CD4-positive, alpha-beta T cell treated with Interleukin-4 for 1 hour (primary cell): Measurements from ENCODE around the gene SLC7A10.
"Not testable (repeated sequence)": the region's sequence is repeated elsewhere in the genome, so short reads cannot be mapped to it uniquely, and the experiment has no call there.

ENCODE experiments used
- DNase-seq, 2 donors: peaks; one replicate each; pipeline ENCODE4 v3.0.0-alpha.2; 2020 to 2022

The SLC7A10 gene

DNA sequence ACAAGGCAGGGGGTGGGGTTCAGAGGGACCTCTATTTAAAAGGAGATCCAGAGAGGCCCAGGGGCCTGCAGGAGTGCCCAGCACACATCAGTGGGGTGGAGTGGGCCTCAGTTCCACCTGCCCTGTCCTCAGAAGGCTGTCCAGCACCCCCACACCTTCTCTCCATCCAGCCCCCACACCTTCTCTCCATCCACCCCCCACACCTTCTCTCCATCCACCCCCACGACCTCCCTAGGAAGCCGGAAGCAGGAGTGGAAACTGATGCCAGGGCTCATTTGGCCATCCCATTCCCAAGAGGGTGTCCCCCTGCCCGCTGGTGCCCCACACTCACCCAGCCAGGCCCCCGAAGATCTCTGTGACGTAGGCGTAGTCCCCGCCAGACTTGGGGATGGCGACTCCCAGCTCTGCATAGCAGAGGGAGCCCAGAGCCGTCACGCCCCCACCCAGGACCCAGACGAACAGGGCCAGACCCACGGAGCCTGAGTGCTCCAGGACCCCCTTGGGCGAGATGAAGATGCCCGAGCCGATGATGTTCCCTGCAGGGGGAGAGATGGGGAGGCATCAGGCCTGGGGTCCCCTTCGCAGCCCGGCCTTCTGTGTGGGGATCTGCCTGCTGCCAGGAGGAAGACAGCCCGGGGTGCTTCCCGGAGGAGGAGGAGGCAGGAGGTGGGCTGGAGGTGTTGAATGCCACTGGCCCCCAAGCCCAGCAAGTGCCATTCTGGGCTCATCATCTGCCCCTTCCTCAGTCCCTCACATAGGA lies 10.0 kb downstream of the SLC7A10 start:
- no peak for DNase-seq

DNA sequence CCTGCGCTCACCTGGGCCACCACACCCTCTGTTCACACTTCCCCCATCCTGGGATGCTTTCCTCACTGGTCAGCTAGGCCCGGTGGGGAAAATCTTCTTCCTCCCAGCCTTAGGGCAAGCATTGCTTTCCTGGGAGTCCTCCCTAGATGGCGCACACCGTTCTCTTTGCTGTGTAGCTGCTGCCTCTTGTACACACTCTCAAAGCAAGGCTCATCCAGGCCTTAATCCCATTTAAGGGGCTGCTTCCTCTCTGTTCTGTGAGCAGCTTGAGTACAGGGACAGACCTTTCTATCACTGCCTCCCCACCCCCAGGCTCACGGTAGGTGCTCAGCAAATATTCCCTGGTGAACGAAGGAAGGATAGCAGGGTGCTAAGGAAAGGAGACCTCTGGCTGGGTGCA lies 11.1 kb downstream of the SLC7A10 start:
- DNase-seq, result no peak

DNA sequence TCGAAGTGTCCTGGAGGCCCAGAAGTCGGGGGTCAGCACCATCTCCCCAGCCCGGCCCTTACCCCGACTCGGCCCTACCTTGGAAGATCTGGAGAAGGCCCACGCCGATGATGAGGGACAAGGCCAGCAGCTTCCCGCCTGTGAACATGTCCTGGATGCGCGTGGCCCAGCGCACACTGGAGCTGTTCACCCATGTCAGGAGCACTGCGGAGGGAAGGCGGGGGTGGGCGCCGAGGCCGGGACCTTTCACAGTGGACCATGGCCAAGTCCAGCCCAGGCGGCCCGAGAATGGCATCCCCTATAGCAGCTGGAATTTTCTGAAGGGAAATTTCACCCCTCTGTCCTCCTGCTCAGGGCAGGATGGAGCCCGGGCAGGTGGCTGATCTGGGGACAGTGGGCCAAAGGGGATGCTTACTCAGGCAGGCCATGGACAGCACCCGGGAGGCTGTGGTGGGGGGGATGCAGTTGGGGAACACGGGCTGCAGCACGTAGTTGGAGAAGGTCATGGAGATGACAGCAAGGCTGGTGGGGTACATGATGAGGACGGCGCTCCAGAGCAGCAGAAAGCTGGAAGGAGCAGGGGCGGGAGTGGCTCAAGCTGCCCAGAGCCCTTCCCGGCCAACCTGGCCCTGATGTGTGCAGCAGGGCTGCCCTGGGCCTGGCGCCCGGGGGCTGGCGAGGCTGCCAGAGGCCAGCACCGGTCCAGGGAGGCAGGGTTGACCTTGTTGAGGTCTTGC lies 13.0 kb downstream of the SLC7A10 start:
- DNase-seq, result no peak

DNA sequence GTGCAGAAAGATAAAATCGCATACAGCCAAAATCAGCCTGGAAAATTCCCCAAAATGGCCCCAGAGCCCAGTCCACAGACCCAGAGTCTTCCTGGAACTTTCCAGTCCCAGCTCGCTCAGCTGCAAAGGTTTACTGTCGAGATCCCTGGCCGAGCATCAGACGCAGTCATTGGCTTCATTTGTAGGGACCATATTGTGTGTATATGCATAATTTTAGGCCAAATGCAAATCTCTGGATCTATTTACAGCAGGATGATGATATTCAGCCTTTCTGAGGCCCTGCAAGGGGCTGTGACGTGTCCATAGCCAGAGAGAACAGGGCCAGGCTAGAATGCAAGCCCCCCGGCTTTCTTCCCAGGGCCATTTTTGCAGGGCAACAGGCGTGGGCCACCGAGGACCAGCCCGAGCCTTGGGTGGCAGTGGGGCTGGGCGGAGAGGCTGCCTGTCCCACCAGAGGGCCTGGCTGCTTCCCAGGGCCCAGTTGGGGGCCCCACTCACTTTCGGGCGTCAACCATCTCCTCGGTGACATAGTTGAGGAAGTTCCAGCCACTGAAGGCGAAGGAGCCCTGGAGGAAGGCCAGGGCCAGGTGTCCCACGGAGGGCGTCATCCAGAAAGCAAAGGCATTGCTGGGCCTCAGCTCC lies 13.7 kb downstream of the SLC7A10 start:
- no peak for DNase-seq

DNA sequence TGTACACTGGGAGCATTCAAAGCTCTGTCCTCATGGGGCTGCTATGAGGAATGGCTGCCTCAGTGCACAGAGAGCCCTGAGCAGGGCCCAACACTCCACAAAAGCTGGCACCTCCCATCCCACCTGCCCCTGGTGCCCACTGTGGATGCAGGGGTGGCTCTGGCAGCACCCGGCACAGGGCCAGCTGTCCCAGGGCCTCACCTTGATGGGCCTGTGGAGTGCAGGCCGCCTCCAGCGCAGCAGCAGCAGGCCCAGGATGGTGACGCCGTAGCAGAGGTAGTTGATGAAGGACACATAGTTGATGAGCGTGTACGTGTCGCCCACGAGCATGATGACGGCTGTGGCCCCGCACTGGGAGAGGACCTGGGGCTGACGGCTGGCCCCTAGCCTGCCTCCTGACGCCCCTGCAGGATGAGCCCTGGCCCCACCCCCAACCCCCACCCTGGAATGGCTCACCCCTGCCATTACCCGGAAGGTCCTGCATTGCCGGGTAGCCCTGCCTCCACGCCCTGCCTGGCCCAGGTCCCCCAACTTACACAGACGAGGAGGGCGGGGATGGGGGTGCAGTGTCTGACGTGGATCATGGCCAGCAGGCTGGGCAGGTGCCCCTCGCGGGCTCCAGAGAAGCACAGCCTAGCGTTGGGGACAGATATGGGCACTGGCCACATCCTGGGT lies 15.2 kb downstream of the SLC7A10 start:
- DNase-seq, result no peak

DNA sequence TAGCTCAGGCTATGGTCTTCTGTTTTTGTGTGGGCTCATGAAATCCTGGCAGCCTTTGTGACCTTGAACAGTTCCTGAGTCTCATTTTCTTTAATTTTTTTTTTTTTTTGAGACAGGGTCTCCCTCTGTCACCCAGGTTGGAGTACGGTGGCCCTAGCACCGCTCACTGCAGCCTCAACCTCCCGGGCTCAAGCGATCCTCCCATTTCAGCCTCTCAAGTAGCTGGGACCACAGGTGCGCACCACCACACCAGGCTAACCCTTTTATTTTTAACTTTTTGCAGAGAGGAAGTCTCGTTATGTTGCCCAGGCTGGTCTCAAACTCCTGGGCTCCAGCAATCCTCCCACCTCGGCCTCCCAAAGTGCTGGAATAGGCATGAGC lies 15.8 kb downstream of the SLC7A10 start:
- not testable (repeated sequence) for DNase-seq

DNA sequence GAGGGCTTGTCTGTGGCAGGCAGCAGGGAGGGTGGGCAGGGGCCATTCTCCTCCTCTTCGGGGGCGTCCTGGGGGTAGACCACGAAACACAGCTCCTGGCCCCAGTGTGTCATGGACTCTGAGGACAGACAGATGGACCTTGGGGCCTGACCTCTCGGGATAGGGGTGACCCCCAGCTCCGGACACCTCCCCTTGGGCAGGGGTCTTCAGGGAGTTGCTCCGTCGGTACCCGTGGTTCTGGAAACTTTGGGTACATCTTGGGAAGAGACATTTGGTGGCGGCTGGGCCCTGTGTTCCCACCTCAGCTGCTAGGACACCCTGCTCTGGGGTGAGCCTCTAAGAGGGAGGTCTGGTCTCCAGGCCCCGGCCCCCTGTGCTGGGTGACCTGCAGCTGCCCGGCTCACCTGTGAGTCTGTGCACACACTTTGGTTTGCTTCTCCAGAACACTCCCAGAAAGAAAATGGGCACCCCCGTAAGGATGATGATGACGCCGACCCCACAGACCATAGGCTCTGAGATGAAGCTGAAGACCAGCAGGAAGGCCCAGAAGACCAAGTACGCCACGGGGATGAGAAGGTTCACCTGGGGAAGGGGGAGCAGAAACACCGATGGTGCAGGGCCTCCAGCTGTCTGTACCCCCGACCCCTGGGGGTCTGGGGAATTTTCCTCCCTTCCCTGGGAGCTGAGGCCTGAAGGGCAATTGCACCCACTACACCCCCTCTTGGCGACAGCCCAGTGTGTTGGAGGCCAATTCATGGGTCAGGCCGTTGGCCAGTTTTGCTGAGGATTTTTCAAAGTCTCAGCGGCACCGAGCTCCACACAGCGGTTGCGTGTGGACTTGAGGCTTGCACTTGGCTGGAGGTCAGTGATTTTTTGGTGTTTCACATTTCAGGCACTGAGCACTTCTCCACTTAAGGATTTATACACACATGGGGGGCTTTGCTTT lies 16.5 kb downstream of the SLC7A10 start:
- DNase-seq, result no peak

DNA sequence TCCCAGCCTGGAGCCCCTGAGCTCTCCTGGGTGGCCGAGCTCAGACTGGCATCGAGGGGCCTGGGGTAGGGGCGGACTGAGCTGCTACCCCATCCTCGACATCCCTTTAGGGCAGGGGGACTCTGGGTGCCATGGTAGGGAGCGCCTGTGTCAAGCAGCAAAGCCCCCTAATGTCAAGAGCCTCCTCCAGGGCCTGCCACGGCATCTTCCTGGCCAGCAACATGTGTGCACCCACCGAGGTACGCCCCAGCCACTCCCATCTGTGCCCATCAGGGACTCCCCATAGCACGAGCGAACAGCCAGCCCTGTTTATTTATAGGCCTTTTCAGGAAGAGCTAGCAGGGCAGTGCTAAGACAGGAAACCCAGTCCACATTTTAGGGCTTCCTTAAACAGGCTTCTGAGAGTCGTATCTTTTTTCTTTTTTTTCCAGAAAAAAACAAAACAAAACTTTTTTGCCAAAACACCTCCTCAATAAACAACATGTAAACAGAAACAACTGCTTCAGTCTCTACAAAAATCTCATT lies 17.2 kb downstream of the SLC7A10 start:
- no peak for DNase-seq

DNA sequence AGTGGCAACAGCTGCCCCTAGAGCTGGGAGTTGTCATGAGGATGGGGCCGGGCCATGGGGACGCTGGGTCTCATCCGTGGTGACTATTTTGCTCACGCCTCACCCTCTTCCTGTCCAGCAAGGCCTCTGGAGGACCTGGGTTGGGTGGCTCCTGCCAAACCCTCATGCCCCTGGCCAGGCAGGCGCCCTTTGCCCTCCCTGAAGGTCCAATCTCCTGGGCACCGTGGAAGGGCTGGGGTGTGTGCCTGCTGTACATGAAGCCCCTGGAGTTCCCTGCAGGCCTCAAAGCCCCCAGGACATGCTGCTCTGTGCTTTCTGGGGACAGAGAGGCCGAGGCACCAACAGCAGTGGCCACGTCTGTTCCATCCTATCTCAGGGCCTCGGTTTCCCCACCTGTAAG lies 17.7 kb downstream of the SLC7A10 start:
- no peak for DNase-seq

DNA sequence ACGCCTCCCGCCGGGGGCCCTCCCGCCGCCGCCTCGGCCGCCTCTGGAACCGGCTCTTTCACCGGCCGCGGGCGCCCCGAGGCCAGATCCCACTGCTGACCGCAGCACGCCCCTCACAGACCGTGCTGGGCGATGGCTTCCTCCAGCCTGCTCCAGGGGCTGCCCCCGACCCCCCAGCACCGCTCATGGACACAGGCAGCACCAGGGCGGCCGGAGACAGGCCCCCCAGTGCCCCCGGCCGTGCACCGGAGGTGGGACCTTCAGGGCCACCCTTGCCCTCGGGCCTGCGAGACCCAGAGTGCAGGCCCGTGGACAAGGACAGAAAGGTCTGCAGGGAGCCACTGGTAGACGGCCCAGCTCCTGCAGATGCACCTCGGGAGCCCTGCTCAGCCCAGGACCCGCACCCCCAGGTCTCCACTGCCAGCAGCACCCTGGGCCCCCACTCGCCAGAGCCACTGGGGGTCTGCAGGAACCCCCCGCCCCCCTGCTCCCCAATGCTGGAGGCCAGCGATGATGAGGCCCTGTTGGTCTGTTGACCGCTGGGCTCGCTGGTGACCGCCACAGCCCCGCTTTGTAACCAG lies 18.5 kb downstream of the SLC7A10 start:
- DNase-seq, result no peak

DNA sequence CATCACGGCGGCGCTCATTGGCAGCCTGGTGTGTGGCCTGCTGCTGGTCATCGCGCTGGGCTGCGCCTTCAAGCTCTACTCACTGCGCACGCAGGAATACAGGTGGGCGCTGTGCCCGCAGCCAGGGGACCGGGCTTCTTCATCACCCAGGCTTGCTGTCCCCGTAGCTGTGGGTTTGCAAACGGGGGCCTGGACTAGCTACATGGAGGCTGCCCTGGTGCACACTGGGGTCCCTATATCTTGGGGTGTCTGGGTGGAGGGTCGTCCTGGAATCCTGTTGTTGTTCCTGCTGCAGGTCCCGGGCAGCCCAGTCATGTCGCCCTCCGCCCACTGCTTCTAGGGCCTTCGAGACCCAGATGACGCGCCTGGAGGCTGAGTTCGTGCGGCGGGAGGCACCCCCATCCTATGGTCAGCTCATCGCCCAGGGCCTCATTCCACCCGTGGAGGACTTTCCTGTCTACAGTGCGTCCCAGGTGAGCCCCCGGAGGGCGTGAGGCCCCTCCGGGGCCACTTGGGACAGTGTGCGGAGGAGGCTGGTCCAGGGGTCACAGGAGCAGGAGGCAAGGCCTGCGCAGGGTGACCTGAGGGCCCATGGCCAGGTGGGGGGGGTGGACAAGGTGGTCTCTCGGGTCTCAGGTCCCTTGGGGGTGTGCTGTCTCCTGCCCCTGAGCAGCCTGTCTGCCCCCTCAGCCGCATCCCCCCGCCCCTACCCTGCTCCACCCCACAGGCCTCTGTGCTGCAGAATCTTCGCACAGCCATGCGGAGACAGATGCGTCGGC lies 19.2 kb downstream of the SLC7A10 start:
- no peak for DNase-seq

DNA sequence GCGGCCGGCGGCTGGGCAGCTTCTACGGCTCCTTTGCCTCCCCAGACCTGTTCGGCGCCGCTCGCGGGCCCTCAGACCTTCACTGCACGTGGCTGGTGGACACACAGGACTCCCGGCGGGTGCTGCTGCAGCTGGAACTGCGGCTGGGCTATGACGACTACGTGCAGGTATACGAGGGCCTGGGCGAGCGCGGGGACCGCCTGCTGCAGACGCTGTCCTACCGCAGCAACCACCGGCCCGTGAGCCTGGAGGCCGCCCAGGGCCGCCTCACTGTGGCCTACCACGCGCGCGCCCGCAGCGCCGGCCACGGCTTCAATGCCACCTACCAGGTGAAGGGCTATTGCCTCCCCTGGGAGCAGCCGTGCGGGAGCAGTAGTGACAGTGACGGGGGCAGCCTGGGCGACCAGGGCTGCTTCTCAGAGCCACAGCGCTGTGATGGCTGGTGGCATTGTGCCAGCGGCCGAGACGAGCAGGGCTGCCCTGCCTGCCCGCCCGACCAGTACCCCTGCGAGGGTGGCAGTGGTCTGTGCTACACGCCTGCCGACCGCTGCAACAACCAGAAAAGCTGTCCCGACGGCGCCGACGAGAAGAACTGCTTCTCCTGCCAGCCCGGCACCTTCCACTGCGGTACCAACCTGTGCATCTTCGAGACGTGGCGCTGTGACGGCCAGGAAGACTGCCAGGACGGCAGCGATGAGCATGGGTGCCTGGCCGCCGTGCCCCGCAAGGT lies 20.0 kb downstream of the SLC7A10 start:
- no peak for DNase-seq

DNA sequence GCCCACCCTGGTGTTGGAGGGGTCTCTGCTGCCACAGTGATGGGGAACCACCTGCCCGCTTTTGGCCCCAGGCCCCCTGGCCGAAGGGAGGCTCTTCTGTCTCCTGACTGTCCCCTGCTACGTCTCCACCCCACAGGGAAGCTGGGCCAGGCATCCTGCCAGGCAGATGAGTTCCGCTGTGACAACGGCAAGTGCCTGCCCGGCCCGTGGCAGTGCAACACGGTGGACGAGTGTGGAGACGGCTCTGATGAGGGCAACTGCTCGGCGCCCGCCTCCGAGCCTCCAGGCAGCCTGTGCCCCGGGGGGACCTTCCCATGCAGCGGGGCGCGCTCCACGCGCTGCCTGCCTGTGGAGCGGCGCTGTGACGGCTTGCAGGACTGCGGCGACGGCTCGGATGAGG lies 20.5 kb downstream of the SLC7A10 start:
- no peak for DNase-seq

DNA sequence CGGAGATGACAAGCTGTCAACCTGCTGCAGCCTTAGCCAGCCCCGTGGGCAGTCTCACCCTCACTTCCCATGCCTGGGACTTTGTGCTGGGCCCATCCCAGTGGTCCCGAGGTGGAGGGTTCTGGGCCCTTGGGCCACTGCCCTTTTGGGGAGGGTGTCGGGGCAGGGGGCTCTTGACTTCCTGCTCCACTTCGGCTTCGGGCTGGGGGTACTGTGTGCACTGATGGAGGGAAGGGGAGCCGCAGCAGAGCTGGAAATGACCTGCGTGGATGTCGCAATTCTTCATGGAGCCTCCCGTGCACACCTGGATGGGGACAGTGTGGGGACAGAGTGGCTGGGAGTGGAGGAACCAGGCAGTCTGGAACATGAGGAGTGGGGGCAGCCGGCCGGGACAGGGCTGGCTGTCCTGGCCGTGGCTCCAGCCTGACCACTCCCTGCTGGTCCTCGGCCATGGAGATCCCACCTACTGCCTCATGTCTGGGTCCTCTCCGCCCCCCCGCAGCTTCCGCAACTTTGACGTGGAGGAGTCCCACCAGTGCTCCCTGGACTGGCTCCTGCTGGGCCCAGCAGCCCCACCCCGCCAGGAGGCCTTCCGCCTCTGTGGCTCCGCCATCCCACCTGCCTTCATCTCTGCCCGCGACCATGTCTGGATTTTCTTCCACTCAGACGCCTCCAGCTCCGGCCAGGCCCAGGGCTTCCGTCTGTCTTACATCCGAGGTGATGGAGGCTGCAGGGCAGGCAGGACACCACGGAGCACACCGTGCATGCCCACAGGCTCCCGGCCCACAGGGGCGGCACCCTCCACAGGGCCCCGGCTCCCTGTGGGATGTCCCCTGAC lies 21.3 kb downstream of the SLC7A10 start:
- no peak for DNase-seq

DNA sequence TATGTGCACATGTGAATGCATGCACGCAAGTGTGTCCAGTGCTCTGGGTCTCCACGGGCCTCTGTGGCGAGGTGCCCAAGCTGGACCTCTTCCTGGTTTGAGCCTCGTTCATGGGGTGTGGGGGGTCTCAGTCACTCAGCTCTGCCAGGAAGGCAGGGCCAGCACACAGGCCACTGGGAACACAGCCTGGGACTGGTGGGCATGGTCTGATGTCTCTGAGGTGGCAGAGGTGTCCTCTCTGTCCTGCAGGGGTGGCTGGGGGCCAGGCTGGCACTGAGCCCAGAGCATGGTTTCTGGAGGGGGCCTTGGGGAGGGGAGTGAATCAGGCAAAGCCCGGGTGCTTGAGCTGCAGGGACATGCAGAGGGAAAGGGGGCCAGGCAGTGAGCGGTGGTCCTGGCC lies 22.1 kb downstream of the SLC7A10 start:
- no peak for DNase-seq

DNA sequence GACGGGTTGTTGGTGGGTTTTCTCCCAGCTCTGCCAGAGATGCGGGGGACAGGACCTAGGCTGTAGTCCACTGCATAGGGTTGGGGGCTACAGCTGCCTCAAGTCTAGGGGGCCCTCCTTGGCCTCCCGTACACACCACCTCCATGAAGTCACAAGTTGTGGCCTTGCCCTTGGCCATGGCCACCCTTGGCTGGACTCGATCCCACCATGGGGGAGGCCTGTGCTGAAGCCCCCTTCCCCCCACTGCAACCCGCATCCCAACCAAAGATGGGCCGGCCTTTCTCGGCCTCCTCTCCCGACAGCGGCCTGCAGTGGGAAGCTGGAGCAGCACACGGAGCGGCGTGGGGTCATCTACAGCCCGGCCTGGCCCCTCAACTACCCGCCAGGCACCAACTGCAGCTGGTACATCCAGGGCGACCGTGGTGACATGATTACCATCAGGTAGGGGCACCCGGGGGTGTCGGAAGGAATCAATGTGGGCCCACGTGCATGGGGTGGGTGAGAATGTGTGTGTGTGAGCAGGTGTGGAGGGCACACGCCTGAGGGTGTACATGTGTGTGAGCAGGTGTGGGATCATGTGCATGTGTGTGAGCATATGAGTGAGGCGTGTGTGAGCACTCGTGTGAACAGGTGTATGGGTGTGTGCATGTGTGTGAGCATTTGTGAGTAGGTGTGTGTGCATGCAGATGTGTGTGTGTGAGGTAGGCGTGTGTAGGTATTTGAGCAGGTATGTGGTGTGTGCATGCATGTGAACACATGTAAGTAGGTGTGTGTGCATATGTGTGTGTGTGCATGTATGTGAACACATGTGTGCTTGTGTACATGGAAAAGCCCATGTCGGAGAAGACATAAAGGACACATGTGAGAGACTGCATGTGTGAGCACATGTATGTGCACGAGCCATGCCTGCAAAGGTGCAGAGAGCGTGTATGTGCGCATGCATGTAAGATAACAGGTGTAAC lies 22.8 kb downstream of the SLC7A10 start:
- DNase-seq, result no peak

DNA sequence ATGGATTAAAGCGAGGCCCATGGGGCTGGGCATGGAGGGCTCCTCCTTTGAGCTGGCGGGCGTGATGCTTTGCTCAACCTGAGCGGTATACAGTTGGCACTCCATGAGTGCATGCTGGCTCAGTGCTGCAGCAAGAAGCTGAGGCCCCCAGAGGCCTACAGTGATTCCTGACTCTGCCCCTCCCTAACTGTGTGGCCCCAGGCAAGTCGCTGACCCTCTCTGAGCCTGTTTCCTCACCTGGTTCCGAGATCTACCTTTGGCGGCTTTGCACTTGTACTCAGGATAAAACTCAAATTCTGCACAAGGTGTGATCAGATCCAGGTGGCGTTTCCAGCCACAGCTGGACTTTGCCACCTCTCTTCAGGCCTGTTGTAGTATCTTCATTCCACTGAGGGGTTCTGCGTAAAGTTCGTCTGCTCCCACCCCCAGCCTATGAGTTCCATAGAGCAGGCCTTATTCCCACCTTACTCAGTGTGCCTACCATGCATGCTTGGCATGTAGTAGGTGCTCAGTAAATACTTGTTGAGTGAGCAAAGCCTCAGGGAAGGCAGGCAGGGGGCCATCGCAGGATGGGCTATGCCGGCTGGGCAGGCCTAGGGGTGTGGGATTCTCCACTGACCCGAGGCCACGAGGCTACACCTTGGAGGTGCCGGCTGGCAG lies 23.6 kb downstream of the SLC7A10 start:
- no peak for DNase-seq
